Thyroid gland (tissue), 4 donors: ENCODE data around the gene TRAM2. TPM values are rescaled to one million over a fixed set of nuclear protein-coding genes. Genes with fewer than 3 reads are reported as not detected.

ENCODE experiments used
- DNase-seq, 2 donors: peaks; one replicate each; pipeline ENCODE4 v3.0.0-alpha.2; 2019
- H3K27ac ChIP-seq, 3 donors: fragments of 200-600 bp; sonication (generic); 1 replicate in 2 of 3; 2 replicates in 1 of 3; pipeline ENCODE4 v1.5.1; 2016 to 2019; ENCODE audit warnings: mild to moderate bottlenecking in 1 of 3, moderate library complexity in 1 of 3
- H3K27me3 ChIP-seq: fragments of 200-600 bp; sonication (generic); one replicate; pipeline ENCODE4 v1.5.1; 2019
- H3K36me3 ChIP-seq, 2 donors: fragments of 200-600 bp; sonication (generic); one replicate each; pipeline ENCODE4 v1.5.1; 2016 to 2019
- H3K4me1 ChIP-seq, 2 donors: fragments of 200-600 bp; sonication (generic); one replicate each; pipeline ENCODE4 v1.5.1; 2017 to 2019
- H3K4me3 ChIP-seq, 3 donors: fragments of 200-600 bp; sonication (generic); replicated peaks in 1 of 3; 1 replicate in 2 of 3; 2 replicates in 1 of 3; pipeline ENCODE4 v1.5.1; 2016; ENCODE audit warnings: mild to moderate bottlenecking in 1 of 3
- H3K9me3 ChIP-seq: fragments of 200-600 bp; sonication (generic); one replicate; pipeline ENCODE4 v1.5.1; 2017
- POLR2A ChIP-seq, 2 donors: fragments of 450-650 bp; IDR thresholded peaks; one replicate each; pipeline ENCODE4 v1.6.1; 2017; ENCODE audit warnings: antibody characterized with exemption in 2 of 2, mild to moderate bottlenecking in 2 of 2, moderate library complexity in 1 of 2
- WGBS, 2 donors: methylation state at CpG; one replicate each; pipeline ENCODE4 v1.1.5; 2017; 5-methylcytosine and 5-hydroxymethylcytosine counted together
- intact Hi-C: fragments of 100-400 bp; cut with DNase I; formaldehyde crosslinking; loops from one replicate; pipeline ENCODE4 v1.15.1; 2023
- total RNA-seq, 4 donors: library from RNA; depleted of rRNA; stranded (reverse); fragments of >200 nt; gene quantifications; one replicate each; pipeline ENCODE4 v1.2.3, GENCODE V29; 2016
- TF ChIP-seq, protein P1 (sequence below), 6 experiments: fragments of 200-600 bp in 3 of 6; fragments of 450-650 bp in 3 of 6; sonication (generic) in 3 of 6; IDR thresholded peaks; one replicate each; pipeline ENCODE4 v1.5.1; 2016 to 2019; ENCODE audit warnings: antibody characterized with exemption in 6 of 6, mild to moderate bottlenecking in 2 of 6, inconsistent platforms in 1 of 6, moderate library complexity in 1 of 6

TRAM2 gene
- total RNA-seq, 4 donors from 2014 or later = 16.5 to 21.8 (median 19.7) TPM

DNA sequence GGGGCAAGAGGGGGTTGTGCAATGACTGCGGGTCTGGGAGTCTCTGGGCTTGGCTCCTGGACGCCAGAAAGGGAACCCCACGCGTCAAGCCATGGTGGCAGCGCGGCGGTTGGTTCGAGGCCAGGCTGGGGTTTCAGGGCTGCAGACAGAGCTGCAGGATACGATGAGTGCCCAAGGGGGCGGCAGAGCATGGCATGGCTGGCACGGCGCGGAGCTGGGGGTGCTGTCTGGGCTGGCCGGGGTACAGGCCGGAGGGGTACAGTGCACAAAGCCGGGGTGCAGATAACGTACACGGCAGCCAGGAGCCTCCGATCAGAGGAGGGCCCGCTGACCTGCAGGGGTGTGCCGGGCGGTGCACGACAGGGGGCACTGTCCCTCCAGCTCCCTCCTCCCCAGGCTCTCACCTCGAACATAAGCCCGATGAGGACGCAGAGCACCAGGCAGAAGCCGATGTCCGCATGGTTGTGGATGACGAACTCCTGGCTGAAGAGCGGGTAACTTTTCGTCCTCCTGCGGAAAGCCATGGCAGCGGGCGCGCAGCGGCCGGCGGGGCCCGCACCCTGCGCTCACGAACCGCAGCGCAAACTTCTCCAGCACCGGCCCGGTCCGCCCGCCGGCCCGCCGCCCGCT lies 353 bp downstream of the TRAM2 start:
- Histone ChIP-seq H3K27ac (peak overlapping the region; percentile 15 to 99 (median 61)), H3K36me3 (no peaks in the 10 kb centered on the region), H3K4me1 (peaks cover 37 to 48% of the 10 kb centered on the region in 2 donors), H3K27me3 (no peaks in the 10 kb centered on the region), H3K9me3 (no peaks in the 10 kb centered on the region), H3K4me3 (peak overlapping the region; percentile 34 to 70 (median 69))
- intact Hi-C loops = loop anchor here (5.0 kb wide), 1 partner anchor 154 kb away; the partner anchor contains the start of gene EFHC1
- peak; percentile 64 to 73 for DNase-seq
- 0 to 3% methylated on average over 2 to 4 of the region's 51 CpGs for WGBS, 2 donors
- TF ChIP-seq POLR2A (IDR thresholded peaks at IDR 0.05) = peak; percentile 44 to 70
- TF ChIP-seq, protein P1, sequence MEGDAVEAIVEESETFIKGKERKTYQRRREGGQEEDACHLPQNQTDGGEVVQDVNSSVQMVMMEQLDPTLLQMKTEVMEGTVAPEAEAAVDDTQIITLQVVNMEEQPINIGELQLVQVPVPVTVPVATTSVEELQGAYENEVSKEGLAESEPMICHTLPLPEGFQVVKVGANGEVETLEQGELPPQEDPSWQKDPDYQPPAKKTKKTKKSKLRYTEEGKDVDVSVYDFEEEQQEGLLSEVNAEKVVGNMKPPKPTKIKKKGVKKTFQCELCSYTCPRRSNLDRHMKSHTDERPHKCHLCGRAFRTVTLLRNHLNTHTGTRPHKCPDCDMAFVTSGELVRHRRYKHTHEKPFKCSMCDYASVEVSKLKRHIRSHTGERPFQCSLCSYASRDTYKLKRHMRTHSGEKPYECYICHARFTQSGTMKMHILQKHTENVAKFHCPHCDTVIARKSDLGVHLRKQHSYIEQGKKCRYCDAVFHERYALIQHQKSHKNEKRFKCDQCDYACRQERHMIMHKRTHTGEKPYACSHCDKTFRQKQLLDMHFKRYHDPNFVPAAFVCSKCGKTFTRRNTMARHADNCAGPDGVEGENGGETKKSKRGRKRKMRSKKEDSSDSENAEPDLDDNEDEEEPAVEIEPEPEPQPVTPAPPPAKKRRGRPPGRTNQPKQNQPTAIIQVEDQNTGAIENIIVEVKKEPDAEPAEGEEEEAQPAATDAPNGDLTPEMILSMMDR (IDR thresholded peaks at IDR 0.05) = peak in 4 of 6 experiments; percentile 55 to 62 (median 57)

- Histone ChIP-seq H3K4me3 (peak overlapping the region in 2 of 3 donors; percentile 34 to 70), H3K27ac (peak overlapping the region in 2 of 3 donors; percentile 61 to 99), H3K4me1 (peaks cover 42 to 52% of the 10 kb centered on the region in 2 donors), H3K9me3 (no peaks in the 10 kb centered on the region), H3K36me3 (no peaks in the 10 kb centered on the region), H3K27me3 (no peaks in the 10 kb centered on the region)
- no peak for TF ChIP-seq POLR2A (IDR thresholded peaks at IDR 0.05)
- TF ChIP-seq, protein P1 (IDR thresholded peaks at IDR 0.05) = no peak
- WGBS, 2 donors = 47 to 51% methylated on average over 8 of the region's 8 CpGs
- intact Hi-C loops = loop anchor here (5.0 kb wide), 1 partner anchor 154 kb away; the partner anchor contains the start of gene EFHC1
- DNase-seq = peak; percentile 40 to 42
Measured at GRCh38 chr6:52576054-52576391, 837 bp downstream of the TRAM2 start.

DNA sequence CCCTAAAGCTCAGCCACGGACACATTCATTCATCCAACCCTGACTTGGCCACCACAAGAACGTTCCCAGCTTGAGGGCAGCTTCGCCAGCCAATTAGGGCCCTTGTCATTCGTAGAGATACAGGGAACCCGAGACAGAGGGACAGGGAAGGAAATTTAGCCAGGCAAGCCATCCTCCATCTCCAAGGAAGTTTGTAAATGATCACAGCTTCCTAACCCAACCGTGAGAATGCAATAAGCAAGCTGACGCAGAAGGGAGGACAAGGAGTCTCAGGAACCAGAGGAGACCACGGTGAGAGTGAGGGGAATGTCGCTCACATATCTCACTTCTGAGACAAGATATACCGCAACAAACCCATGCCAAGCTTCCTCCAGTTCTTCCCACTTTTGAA lies 1.4 kb downstream of the TRAM2 start:
- peak overlapping the region in 1 of 3 donors; percentile 70 for H3K4me3 ChIP-seq
- no peaks in the 10 kb centered on the region for H3K27me3 ChIP-seq
- H3K9me3 ChIP-seq = no peaks in the 10 kb centered on the region
- intact Hi-C loops = loop anchor here (5.0 kb wide), 1 partner anchor 153 kb away; the partner anchor contains the start of gene EFHC1
- H3K36me3 ChIP-seq = no peaks in the 10 kb centered on the region
- no peak for DNase-seq
- H3K27ac ChIP-seq = peak overlapping the region in 2 of 3 donors; percentile 61 to 99
- H3K4me1 ChIP-seq = peaks cover 47 to 58% of the 10 kb centered on the region in 2 donors
- no peak for TF ChIP-seq POLR2A (IDR thresholded peaks at IDR 0.05)
- TF ChIP-seq, protein P1 (IDR thresholded peaks at IDR 0.05) = no peak
- WGBS, 2 donors = 76% methylated on average over 10 of the region's 10 CpGs

- H3K27ac ChIP-seq = peak overlapping the region in 2 of 3 donors; percentile 61 to 99
- no peaks in the 10 kb centered on the region for H3K9me3 ChIP-seq
- intact Hi-C loops = loop anchor here (5.0 kb wide), 2 partner anchors 73 to 153 kb away; partner anchors contain the start of gene EFHC1
- TF ChIP-seq, protein P1 (IDR thresholded peaks at IDR 0.05) = no peak
- no peak for TF ChIP-seq POLR2A (IDR thresholded peaks at IDR 0.05)
- 50 to 60% methylated on average over 13 of the region's 13 CpGs for WGBS, 2 donors
- peaks cover 53 to 64% of the 10 kb centered on the region in 2 donors for H3K4me1 ChIP-seq
- peak in 1 of 2 donors; percentile 38 for DNase-seq
- H3K27me3 ChIP-seq = no peaks in the 10 kb centered on the region
- H3K36me3 ChIP-seq = no peaks in the 10 kb centered on the region
- peak overlapping the region in 1 of 3 donors; percentile 10 for H3K4me3 ChIP-seq
Measured at GRCh38 chr6:52574709-52575501, 2.0 kb downstream of the TRAM2 start.
